OCI-LY3 (cell line): Measurements from ENCODE around the gene RPS6KB2.
"Not testable (repeated sequence)": the region's sequence is repeated elsewhere in the genome, so short reads cannot be mapped to it uniquely, and the experiment has no call there.

ENCODE experiments used
- H2AFZ ChIP-seq: fragments of 200-600, 300-600 bp; shearing (Covaris generic); 2 replicates; pipeline ENCODE4 v1.6.0; 2014; ENCODE audit warnings: antibody characterized with exemption, low read depth, low read length
- H3K27ac ChIP-seq: fragments of 200-600, 300-600 bp; sonication (generic); 2 replicates; pipeline ENCODE4 v1.5.1; 2014; ENCODE audit warnings: mild to moderate bottlenecking, low read length, moderate library complexity, mixed read lengths
- H3K27me3 ChIP-seq: fragments of 200-600, 300-600 bp; sonication (generic); 2 replicates; pipeline ENCODE4 v1.6.1; 2014; ENCODE audit warnings: low read depth, low read length, mixed read lengths
- H3K36me3 ChIP-seq: fragments of 200-600, 300-600 bp; sonication (generic); replicated peaks from 2 replicates; pipeline ENCODE3; 2014; ENCODE audit warnings: low read depth, low read length, mixed read lengths
- H3K4me1 ChIP-seq: fragments of 300-600, 200-600 bp; sonication (generic); 2 replicates; pipeline ENCODE4 v1.6.1; 2014; ENCODE audit warnings: low read length, mixed read lengths
- H3K4me2 ChIP-seq: fragments of 200-600, 300-600 bp; sonication (generic); 2 replicates; pipeline ENCODE4 v1.6.1; 2014; ENCODE audit warnings: low read length, mixed read lengths
- H3K4me3 ChIP-seq: fragments of 300-600, 200-600 bp; sonication (generic); 2 replicates; pipeline ENCODE4 v1.5.1; 2014; ENCODE audit warnings: antibody characterized with exemption, mild to moderate bottlenecking, low read length, moderate library complexity
- H3K79me2 ChIP-seq: fragments of 300-600, 200-600 bp; shearing (Covaris generic); 2 replicates; pipeline ENCODE4 v1.6.1; 2014; ENCODE audit warnings: mild to moderate bottlenecking, low read length, mixed read lengths
- H3K9ac ChIP-seq: fragments of 300-600, 200-600 bp; shearing (Covaris generic); 2 replicates; pipeline ENCODE4 v1.6.0; 2014; ENCODE audit warnings: mild to moderate bottlenecking, low read length, moderate library complexity
- H3K9me3 ChIP-seq: fragments of 200-600, 300-600 bp; shearing (Covaris generic); 2 replicates; pipeline ENCODE4 v1.6.1; 2014; ENCODE audit warnings: low read length, mixed read lengths; ENCODE audit not compliant: insufficient read depth
- H4K20me1 ChIP-seq: fragments of 200-600, 300-600 bp; sonication (generic); 2 replicates; pipeline ENCODE4 v1.6.1; 2016; ENCODE audit warnings: low read length, mixed read lengths; ENCODE audit not compliant: insufficient read depth
- CTCF ChIP-seq: fragments of 200-600, 300-600 bp; sonication (generic); IDR thresholded peaks from 2 replicates; pipeline ENCODE4 v1.5.1; 2014; ENCODE audit warnings: antibody characterized with exemption, low read length, low read depth
- EZH2phosphoT487 ChIP-seq: fragments of 200-600 bp; shearing (Covaris generic); IDR thresholded peaks from 2 replicates; pipeline ENCODE4 v1.6.1; 2018; ENCODE audit warnings: antibody characterized with exemption, mixed run types, low read depth

RPS6KB2 gene

GRCh38 chr11:67465189-67465510 is 36.9 kb downstream of the RPS6KB2 start:
- peak overlapping the region; percentile 73 for H3K27ac ChIP-seq
- no peak for TF ChIP-seq EZH2phosphoT487
- TF ChIP-seq CTCF = no peak
- peaks cover 40% of the 10 kb centered on the region for H3K4me1 ChIP-seq
- no peak overlapping the region for H2AFZ ChIP-seq
- no peaks in the 10 kb centered on the region for H3K27me3 ChIP-seq
- H3K4me2 ChIP-seq = peak overlapping the region; percentile 91
- H3K4me3 ChIP-seq = peak overlapping the region; percentile 90
- H3K9ac ChIP-seq = peak overlapping the region; percentile 95
- peaks cover 15% of the 10 kb centered on the region for H3K79me2 ChIP-seq
- H4K20me1 ChIP-seq = no peaks in the 10 kb centered on the region
- H3K9me3 ChIP-seq = no peaks in the 10 kb centered on the region
- no peaks in the 10 kb centered on the region for H3K36me3 ChIP-seq

- H3K9me3 ChIP-seq, H2AFZ ChIP-seq, H4K20me1 ChIP-seq, H3K36me3 ChIP-seq, H3K27me3 ChIP-seq: not testable (repeated sequence)
- peak overlapping the region; percentile 90 for H3K4me3 ChIP-seq
- peaks cover 15% of the 10 kb centered on the region for H3K79me2 ChIP-seq
- H3K27ac ChIP-seq = peak overlapping the region; percentile 73
- H3K9ac ChIP-seq = peak overlapping the region; percentile 95
- H3K4me2 ChIP-seq = peak overlapping the region; percentile 91
- H3K4me1 ChIP-seq = peaks cover 40% of the 10 kb centered on the region
Measured at GRCh38 chr11:67465530-67465929, 37.2 kb downstream of the RPS6KB2 start.

GRCh38 chr11:67466367-67466766 is 38.1 kb downstream of the RPS6KB2 start:
- no peak overlapping the region for H3K9ac ChIP-seq

GRCh38 chr11:67466962-67467771 is 38.9 kb downstream of the RPS6KB2 start:
- Histone ChIP-seq H2AFZ (no peak overlapping the region), H3K4me2 (peak overlapping the region; percentile 87), H3K4me3 (peak overlapping the region; percentile 93; the same call in 1 of the 2 replicates), H3K9me3 (no peaks in the 10 kb centered on the region), H3K36me3 (no peaks in the 10 kb centered on the region), H3K79me2 (peaks cover 15% of the 10 kb centered on the region), H3K4me1 (peaks cover 53% of the 10 kb centered on the region), H3K9ac (0 out of 2 replicates have a peak overlapping the region, but pooled peaks have one; percentile 87), H3K27ac (no peak overlapping the region), H3K27me3 (no peaks in the 10 kb centered on the region), H4K20me1 (no peaks in the 10 kb centered on the region)
- TF ChIP-seq CTCF (no peak), EZH2phosphoT487 (no peak)

More at GRCh38 chr11:67466367-67466766, 38.1 kb downstream of the RPS6KB2 start:
- Histone ChIP-seq H3K4me2 (no peak overlapping the region), H3K27me3 (no peaks in the 10 kb centered on the region), H3K36me3 (no peaks in the 10 kb centered on the region), H3K27ac (no peak overlapping the region), H3K4me1 (peaks cover 47% of the 10 kb centered on the region), H4K20me1 (no peaks in the 10 kb centered on the region), H3K4me3 (no peak overlapping the region), H2AFZ (no peak overlapping the region), H3K9me3 (no peaks in the 10 kb centered on the region), H3K79me2 (peaks cover 15% of the 10 kb centered on the region)
- TF ChIP-seq EZH2phosphoT487 (no peak), CTCF (no peak)
